ENCODE results near the gene CASP6.
A peak's percentile ranks its signal among the peaks of the same experiment; 100 is the strongest.

Gene CASP6

DNA sequence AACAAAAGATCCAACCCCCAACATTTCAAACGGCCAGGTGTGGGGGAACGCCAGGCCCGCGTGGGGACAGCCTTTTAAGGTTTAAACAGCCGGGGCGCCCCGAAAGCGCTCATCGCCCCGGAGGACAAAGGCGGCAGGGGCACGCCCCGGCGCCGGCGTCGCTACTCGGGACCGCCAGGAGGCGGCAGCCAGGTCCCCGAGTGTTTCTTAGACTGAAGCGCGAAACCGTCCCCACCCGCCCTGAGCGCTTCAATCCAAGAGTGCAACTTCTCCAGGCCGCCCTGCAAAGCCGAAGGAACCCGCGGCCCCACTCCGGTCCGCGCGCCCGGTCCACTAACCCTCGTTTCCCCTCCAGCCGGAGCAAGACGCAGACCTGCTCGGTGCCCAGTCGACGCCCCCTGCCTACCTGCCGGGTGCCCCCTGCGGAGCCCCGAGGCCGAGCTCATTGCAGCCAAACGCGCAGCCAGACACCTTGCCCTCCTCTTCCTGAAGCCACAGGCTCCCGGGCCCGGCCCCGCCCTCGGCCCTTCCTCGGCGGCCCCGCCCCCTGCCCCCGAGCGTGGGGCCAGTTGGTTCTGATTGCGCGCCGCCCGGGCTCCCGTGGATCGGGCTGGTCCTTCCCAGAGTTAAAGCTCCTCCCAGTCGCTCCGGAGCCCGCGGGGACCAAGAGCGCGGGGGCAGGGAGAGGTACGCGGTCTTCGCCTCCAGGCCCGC, at the start of gene CASP6:
Gene CASP6, minus strand, starts transcription at position 496 of the 714 bp plus-strand sequence. Its CDS starts 50 bp downstream, at position 446.
- peak; percentile 86 for DNase-seq (ENCODE audit: low spot score)

DNA sequence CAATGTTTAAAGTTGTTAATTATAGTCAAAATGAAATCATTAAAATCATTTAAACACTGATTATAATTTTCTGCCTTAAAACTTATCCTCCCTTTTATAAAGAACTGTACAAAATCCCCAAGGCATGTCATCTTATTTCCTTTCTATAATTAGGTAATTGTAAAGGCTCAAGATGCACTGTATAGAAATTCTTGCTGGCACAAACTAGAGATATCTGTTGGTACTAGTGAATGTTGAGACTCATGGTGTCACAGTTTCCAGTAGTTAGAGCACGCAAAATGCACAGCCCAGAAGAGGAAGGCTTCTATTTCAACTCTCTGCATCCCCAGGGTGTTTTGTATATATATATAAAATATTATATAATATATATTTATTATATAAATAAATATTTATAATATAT, 49.3 kb upstream of the CASP6 start:
- DNase-seq (ENCODE audit: low spot score) = no peak

DNA sequence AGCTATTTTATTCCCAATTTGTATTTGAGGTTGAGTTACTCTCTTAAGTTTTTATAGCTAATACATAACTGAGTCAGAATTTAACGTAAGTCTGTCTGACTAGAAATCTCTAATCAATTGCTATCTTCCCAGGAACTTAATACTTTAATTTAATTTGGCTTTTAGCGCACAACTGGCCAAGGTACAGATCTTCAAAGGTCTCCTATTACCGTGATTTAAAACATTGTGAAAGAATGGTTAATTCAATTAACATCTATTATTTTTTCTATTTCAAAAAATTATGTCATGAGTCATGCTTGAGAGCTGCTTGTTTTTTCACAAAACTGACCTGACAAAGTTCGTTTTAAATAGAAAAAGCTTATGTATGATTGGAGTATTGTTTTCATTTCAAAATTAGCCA, 48.6 kb upstream of the CASP6 start:
- DNase-seq (ENCODE audit: low spot score) = no peak

DNA sequence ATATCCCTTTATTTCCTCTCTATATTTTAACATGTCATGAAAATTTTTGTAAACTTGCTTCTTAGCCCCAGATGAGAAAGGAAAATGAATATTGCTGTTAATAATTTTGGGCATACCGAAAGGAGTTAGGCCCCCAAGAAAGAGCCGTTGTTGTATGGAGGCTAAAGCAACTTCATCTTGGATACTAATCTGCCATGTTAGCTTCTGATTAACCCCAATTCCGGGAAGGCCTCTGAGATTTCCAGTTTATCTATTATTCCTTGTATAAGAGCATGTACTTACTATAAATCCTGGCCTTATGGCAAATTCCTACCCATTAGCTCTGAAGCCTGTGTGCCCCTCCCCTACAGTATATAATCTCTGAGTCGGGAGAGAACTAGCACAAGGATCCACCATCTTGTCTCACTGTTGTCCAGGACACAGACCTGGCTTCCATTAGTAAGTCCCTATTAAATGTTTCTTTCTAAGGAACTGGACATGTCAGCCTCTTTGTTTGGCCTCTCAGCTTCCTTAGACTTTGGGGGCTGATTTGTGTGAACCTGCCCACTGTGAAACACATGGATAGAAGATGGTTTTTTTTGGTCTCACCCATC, 47.5 kb upstream of the CASP6 start:
- no peak for DNase-seq (ENCODE audit: low spot score)

DNA sequence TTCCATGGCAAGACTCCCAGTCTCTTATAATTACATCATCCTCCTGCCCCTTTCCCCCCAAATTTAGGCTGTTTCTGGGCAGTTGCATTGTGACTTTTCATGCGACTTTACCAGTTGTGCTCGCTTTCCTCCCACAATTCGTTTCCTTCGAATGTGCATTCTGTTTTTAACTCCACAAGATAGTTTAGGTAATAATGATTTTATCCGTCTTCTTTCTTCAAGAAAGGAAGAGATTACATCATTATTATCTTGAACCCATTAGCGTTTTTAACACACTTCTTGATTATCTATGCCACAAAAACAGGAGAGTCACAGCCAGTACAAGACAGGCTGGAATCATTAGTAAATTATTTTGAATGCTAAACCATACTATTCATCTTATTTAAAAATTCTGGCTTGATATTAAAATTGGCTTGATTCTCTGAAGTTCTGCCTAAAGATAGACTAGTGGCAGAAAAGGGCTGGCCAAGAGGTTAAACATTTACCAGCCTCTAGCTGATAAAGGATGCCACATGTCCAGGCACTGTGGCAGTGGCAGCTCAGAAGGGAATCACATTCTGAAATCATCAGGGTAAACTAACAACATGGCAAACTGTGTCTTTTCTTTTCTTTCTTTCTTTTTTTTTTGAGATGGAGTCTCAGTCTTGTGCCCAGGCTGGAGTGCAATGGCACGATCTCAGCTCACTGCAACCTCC, 46.3 kb upstream of the CASP6 start:
- DNase-seq (ENCODE audit: low spot score) = no peak

DNA sequence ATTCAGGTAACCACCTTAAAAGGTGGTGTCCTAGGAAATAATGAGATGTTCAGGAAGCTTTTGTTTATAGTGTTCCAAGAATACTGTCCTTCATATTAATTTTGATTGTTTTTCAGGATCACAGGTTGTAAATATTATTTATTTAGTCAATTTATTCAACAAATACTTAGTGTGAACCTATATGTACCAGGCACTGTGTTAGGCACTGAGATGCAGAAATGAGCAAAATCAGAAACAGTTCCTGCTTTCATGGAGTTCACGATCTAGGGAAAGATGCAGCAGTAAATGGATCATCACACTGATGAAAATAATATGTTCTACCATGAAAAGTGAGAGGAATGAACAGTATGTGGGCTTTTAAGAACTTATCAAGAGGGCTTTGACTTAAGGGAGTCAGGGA, 44.9 kb upstream of the CASP6 start:
- no peak for DNase-seq (ENCODE audit: low spot score)

DNA sequence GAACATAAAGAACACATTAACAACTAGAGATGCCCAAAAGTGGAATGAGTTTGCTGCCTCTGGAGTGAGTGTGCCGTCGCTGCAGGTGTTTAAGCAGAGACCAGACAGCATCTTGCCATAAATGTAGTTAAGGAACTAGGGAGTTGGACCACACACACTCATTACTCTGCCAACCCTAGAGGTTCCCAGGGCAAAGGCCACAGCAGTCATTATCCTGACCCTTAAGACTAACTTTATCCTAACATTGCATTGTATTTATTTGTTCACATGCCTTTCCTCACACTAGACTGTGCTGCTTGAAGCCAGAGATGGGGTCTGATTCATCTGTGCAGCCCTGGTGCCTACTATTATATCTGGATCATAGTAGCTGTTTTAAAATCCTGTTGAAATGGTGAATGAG, 43.5 kb upstream of the CASP6 start:
- DNase-seq (ENCODE audit: low spot score) = no peak

DNA sequence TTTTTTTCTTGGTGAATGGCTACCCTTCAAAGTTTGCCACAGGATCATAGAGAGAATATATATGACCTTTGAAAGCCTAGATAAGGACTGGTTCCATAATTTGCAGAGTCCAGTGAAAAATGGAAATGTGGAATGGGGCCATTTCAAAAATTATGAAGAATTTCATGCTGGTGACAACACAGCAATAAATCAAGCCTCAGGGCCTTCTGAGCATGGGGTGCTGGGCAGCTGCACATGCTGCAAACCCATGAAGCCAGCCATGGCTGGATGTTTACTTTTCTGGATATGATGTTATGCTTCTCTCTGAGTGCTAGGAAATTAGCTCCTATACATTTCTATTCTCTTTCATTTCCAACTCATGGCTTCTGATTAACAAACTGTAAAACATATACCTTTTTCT, 42.6 kb upstream of the CASP6 start:
- no peak for DNase-seq (ENCODE audit: low spot score)

DNA sequence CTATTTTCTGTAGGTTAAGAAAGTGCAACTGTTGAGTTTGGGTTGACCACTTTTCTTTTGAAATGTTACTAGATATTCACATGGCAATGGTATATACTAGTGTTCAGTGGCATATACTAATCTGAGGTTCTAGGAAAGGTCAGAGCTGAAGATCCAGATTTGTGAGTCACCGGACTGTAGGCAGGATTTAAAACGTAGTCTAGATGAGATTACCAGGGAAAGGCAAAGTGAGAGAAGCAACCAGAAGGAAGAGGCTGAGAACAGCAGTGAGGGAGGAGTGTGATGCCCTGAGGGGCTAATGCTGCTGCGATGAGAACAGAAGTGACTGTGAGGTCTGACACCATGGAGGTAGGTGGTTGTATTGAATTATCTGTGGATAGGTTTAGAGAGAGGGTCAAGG, 36.3 kb upstream of the CASP6 start:
- DNase-seq (ENCODE audit: low spot score) = no peak

DNA sequence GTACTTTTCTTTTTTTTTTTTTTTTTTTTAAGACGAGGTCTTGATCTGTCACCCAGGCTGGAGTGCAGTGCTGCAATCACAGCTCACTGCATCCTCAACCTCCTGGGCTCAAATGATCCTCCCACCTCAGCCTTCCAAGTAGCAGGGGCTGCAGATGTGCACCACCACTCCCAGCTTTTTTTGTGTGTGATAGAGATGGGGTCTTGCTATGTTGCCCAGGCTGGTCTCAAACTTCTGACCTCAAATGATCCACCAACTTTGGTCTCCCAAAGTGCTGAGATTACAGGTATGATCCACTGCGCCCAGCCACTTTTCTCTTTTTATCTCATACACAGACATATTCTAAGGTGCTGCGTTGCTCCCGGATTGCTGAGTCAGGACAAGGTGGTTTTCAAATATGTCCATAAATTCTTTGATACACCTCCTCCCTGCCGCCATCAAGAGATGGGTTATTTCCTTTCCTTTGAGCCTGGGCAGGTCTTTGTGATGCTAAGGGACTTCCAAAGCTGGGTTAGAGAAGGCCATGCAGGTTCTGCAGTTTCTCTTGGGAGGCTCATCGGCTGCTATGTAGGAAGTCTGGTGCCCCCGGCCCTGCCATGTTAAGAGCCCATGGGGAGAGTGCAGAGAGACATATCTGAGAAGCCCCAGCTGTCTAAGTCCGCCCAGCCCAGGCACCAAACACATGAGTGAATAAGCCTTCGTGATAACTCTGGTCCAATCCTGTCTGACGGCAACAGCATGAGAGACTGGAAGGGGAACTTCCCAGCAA, 35.0 kb upstream of the CASP6 start:
- DNase-seq (ENCODE audit: low spot score) = no peak

DNA sequence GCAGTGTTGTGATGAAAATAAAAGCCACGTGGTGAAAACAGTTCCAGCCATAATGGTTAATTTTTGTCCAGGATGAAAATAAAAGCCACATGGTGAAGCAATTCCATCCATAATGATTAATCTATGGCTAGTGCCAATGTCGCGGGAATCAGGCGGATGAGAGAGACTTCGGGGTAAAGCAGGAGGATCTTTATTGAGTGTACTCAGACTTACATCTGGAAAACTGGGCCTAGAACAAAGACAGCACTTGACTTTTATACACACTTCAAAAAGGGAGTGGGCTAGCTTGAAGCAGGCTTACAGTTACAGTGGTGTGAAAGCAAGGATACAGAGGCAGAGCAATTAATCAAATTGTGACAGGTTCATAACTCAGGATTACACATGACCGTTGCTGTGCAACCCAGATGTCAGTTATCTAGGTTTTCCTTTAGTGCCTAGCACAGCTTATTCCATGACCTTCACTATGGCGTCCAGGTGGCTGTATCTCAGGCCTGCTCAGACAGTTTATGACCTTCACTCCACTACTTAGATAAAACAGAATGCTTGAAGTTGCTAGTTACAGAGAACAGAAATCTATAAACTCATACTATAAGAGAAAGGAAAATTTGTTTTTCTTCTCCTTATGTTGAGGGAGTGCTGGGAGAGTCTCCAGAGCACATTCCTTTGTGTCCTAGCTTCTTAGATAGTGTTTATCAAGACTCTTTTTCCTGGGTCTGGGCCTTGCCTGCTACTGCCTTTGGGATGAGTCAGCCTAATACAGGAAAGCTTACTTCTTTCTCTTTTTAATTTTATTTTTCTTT, 32.5 kb upstream of the CASP6 start:
- DNase-seq (ENCODE audit: low spot score) = no peak

DNA sequence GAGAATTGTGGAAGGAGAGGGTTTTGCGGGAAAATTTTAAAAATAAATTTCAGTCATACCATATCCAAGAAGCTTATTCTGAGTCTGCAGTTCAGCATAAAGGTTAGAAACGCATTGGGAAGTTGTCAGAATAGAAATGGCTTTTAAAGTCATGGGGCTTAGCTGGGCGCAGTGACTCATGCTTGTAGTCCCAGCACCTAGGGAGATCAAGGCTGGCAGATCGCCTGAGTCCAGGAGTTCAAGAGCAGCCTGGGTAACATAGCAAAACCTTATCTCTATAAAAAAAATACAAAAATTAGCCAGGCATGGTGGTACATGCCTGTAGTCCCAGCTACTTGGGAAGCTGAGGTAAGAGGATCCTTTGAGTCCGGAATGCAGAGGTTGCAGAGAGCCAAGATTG, 30.5 kb upstream of the CASP6 start:
- DNase-seq (ENCODE audit: low spot score) = no peak

DNA sequence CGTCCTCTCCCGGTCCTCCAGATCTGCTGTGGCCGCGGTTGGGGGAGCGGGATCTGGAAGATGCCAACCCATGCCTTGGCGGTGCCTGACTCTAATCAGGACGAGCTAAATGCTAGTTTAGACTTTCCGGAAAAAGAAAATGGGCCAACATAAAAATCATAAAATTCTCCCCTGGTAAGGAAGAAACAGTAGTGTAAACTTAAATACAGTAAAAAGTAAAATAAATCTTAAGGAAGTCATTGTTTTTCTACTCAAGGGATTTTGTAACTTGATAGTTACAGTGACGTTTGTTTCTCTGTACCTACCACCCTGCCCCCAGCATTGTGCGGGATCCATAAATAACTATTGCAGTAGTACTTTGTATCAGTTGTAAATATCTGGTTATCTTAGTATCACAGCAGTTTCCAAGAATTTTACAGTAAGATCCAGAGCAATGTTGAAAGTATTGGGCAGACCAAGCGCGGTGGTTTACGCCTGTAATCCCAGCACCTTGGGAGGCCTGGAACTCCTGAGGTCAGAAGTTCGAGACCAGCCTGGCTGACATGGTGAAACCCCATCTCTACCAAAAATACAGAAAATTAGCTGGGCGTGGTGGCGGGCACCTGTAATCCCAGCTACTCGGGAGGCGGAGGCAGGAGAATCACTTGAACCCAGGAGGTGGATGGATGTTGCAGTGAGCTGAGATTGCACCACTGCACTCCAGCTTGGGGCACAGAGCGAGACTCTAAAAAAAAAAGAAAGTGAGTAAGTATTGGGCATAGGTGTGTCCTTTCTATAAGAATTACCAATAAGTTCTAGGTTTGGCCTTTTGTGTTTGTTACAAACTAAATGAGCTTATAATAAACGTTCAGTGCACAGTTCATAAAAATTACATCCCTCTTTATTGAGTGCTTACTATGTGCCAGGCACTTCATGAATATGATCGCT, 27.6 kb upstream of the CASP6 start:
- no peak for DNase-seq (ENCODE audit: low spot score)

DNA sequence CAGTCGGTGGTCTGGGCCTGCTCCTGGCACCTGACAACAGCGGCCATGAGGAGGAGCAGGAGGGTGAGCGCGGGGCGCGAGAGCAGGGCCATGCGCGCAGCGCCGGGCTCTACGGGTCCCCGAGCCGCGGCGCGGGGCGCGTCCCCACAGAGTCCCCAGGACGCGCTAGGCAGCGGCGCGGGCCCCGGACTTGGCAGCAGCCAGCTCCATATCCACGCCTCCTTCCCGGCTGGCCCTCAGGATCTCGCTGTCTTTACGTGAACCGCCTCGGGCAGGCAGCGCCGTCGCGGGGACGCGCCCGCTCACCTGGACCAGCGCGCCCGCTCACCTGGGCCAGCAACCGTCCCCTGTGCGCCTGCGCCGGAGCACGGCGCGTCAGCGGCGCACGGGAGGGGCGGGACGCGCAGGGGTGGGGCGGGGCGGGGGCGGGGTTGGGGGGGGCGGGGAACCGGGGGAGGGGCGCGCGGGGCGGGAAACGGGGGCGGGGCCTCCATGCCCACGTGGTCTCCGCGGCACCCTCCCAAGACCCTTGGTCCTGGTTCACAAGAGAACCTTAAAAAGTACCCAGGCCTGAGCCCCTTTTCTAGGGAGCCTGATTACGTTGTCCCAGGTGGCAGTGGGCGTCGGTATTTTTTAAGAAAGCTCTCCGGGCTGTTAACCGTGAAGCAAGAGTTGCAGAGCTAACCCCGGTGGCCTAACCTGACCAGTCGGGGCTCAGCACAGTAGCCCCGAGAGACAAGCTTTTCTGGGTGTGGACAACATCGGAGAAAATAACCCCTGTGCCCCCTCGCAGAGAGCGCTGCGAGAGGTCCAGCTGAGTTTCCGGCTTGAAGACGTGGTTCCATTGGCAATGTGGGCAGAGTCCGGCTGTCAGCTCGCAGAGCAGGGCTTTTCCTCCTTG, 26.7 kb upstream of the CASP6 start, which contains the start of gene PLA2G12A:
Gene PLA2G12A, minus strand, starts transcription at position 353 of the 901 bp plus-strand sequence. Its CDS starts 261 bp downstream, at position 92.
- peak; percentile 95 for DNase-seq (ENCODE audit: low spot score)

DNA sequence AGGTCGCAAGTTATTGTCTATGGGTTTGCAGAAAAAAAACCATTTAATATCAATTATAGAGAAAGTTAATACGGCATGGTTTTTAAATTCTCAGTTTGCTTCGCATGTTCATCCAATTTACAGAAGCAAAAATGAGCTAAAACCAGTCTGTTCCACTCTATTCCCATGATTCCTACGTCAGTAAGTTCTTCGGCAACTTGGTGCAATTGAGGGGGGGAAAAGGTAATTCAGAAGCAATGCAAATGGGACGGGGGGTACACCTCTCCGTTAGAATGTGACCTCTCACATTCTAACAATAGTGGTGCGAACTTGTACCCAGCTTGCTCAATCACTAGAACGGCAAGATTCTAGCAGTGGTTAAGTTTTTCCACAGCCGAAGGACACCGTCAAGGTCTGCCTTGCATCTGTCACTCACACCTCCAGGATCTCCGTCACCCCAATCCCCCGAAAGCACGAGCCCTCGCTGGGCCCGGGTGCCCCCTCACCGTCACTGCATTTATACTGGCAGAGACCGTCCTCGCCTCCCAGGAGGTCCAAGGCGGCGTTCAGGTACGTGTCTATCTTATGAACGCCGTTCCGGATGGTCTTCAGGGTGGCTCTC, 26.0 kb upstream of the CASP6 start:
- DNase-seq (ENCODE audit: low spot score) = peak; percentile 16

DNA sequence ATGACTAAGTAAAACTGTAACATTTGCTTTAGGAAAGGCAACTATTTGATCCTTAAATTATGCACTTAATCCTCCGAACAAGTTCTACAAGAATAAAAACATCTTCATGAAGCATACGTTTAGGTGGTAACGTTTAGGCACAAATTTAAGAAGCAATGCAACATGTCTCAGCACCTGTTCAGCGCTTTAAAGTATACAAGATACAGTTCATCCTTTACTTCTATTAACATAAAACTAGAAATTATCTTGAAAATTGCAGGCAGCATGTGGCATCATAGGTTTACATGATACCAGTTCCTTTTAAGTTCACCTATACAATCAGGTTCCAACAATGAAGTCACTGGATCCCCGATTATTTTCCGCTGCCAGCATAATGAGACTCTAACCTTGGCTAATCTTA, 25.1 kb upstream of the CASP6 start:
- DNase-seq (ENCODE audit: low spot score) = no peak

DNA sequence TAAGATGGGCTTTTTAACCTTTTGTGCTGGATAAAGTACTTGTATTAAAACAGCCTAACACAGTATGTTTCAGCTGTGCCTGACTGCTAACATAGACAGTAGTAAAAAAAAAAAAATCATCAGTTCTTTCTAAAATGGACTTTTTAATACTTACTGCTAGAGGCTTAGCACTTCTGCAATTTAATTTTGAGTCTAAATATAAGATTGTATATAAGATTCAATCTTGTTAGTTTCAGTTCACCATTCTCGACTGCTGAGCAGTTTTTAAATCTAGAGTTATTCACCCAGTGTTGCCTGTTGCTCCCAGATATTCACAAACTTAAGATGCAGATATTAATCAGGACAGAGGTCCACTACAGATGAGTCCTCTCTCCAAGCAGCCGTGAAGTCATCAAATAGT, 19.9 kb upstream of the CASP6 start:
- no peak for DNase-seq (ENCODE audit: low spot score)

DNA sequence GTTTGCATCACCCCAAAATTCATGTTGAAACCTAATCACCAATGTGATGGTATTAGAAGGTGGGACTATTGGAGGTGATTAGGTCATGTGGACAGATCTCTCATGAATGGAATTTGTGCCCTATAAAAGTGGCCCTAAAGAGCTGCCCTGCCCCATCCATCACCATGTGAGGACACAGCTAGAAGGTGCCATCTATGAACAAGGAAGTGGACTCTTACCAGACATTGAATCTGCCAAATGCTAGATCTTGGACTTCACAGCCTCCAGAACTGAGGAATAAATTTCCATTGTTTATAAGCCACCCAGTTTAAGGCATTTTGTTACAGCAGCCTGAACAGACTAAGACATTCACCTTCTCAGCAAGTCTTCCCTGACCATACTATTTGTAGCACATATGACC, 19.1 kb upstream of the CASP6 start:
- DNase-seq (ENCODE audit: low spot score) = no peak

DNA sequence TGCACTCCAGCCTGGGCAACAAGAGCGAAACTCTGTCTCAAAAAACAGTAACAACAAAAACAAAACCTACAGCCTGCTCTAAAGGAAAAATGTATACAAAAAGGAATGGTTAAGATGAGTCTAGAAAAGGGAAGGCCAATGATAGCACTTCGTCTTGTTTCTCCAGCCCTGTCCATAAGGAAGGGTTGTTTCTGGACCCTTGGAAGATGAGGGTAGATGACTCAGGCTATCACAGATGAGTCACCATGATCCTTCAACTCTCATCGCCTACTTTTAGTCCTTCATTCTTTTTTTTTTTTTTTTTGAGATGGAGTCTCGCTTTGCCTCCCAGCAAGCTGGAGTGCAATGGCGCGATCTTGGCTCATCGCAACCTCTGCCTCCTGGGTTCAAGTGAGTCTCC, 17.8 kb upstream of the CASP6 start:
- no peak for DNase-seq (ENCODE audit: low spot score)

Measured in iPS-NIHi11 (cell line).